ENCODE measurements around the gene SIPA1.
"Not testable (repeated sequence)": the region's sequence is repeated elsewhere in the genome, so short reads cannot be mapped to it uniquely, and the experiment has no call there.

The SIPA1 gene

DNA sequence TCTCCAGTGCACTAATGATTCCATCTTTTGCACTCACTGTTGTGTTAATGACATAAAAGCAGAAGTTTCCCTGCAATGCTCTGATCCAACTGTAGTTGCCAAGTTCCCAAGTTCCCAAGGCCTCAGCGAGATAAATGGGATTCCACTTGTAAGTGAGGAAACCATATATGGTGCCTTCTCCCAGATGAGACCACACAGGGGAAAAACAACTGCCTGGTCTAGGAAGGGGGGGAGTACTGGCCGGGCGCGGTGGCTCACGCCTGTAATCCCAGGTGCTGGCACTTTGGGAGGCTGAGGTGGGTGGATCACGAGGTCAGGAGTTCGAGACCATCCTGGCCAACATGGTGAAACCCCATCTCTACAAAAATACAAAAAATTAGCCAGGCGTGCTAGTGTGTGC lies 48.1 kb downstream of the SIPA1 start:
- Histone ChIP-seq H3K27ac (ENCODE audit: low read depth in 2 of 2, low read length in 2 of 2) (no peak overlapping the region), H3K9me3 (ENCODE audit: control insufficient read depth in 2 of 2, low read length in 2 of 2) (no peaks in the 10 kb centered on the region), H3K27me3 (ENCODE audit: control insufficient read depth in 2 of 2, insufficient read depth in 2 of 2, low read length in 2 of 2) (no peaks in the 10 kb centered on the region), H3K4me1 (ENCODE audit: control insufficient read depth in 2 of 2, insufficient read depth in 2 of 2, low read length in 2 of 2) (no peaks in the 10 kb centered on the region), H3K4me3 (ENCODE audit: low read length in 2 of 2) (no peak overlapping the region), H3K36me3 (ENCODE audit: control insufficient read depth in 2 of 2, insufficient read depth in 2 of 2, low read length in 2 of 2) (no peaks in the 10 kb centered on the region), H3K9ac (ENCODE audit: low read depth in 1 of 2, low read length in 2 of 2) (no peak overlapping the region)

DNA sequence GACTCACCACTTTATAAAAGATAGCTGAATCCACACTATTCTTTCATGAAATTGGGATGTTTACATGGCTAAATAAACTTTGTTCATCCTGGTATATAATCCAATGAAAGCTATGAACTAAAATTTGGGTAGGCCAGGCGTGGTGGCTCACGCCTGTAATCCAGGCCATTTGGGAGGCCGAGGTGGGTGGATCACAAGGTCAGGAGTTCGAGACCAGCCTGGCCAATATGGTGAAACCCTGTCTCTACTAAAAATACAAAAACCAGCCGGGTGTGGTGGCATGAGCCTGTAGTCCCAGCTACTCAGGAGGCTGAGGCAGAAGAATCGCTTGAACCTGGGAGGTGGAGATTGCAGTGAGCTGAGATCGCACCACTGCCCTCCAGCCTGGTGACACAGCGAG lies 53.9 kb downstream of the SIPA1 start:
- H3K27me3 ChIP-seq (ENCODE audit: control insufficient read depth in 2 of 2, insufficient read depth in 2 of 2, low read length in 2 of 2); H3K4me1 ChIP-seq (ENCODE audit: control insufficient read depth in 2 of 2, insufficient read depth in 2 of 2, low read length in 2 of 2); H3K9me3 ChIP-seq (ENCODE audit: control insufficient read depth in 2 of 2, low read length in 2 of 2); H3K27ac ChIP-seq (ENCODE audit: low read depth in 2 of 2, low read length in 2 of 2); H3K36me3 ChIP-seq (ENCODE audit: control insufficient read depth in 2 of 2, insufficient read depth in 2 of 2, low read length in 2 of 2); H3K9ac ChIP-seq (ENCODE audit: low read depth in 1 of 2, low read length in 2 of 2); H3K4me3 ChIP-seq (ENCODE audit: low read length in 2 of 2): not testable (repeated sequence)

DNA sequence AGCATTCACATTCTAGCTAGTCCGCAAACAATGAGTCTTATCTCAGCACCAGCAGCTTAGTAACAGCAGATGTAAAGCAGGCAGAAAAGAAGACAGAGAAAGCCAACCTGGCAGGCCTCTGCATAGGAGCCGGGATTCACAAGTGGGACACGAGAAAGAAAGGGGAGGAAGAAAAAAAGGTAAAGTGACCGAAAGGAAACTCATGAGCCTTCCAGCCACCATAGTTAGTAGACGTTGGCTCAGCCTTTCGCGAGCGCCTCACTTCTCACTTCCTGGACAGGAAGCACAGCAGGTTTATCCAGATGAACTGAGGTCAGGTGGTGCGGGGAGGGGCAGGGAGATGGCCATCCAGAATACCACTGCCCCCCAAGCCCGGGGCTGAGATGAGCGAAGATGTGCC lies 54.5 kb downstream of the SIPA1 start:
- Histone ChIP-seq H3K36me3 (ENCODE audit: control insufficient read depth in 2 of 2, insufficient read depth in 2 of 2, low read length in 2 of 2) (no peaks in the 10 kb centered on the region), H3K27me3 (ENCODE audit: control insufficient read depth in 2 of 2, insufficient read depth in 2 of 2, low read length in 2 of 2) (no peaks in the 10 kb centered on the region), H3K4me3 (ENCODE audit: low read length in 2 of 2) (peak overlapping the region in 1 of 2 donors; percentile 45), H3K4me1 (ENCODE audit: control insufficient read depth in 2 of 2, insufficient read depth in 2 of 2, low read length in 2 of 2) (peaks cover 4 to 10% of the 10 kb centered on the region in 2 donors), H3K27ac (ENCODE audit: low read depth in 2 of 2, low read length in 2 of 2) (no peak overlapping the region), H3K9ac (ENCODE audit: low read depth in 1 of 2, low read length in 2 of 2) (no peak overlapping the region), H3K9me3 (ENCODE audit: control insufficient read depth in 2 of 2, low read length in 2 of 2) (no peaks in the 10 kb centered on the region)

DNA sequence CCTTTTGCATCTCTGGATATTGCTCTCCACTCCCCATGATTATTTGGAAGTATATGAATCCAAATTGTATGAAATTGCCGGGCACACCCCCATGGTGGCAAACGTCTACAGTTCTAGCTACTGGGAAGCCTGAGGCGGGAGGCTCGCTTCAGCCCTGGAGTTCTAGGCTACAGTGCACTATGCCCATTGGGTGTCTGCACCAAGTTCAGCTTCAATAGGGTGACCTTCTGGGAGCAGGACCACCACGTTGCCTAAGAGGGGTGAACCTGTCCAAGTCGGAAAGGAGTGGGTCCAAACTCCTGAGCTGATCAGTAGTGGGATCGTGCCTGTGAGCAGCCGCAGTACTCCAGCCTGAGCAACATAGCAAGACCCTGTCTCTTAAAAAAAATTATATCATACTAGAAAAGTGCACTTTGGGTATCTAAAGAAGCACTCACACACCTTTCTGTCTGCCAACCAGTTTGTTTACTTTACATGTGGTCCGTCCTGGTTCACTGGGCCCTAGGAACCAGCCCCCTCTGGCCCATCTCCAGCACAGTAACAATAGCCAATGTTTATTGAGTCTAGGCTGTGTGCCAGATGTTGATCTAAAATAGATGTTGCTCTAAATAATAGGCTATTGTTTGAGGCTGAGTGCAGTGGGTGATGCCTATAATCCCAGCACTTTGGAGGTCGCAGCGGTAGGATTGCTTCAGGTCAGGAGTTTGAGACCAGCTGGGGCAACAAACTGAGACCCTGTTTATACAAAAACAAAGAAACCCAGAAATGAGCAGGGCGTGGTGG lies 57.7 kb downstream of the SIPA1 start:
- no peaks in the 10 kb centered on the region for H3K27me3 ChIP-seq (ENCODE audit: control insufficient read depth in 2 of 2, insufficient read depth in 2 of 2, low read length in 2 of 2)
- H3K27ac ChIP-seq (ENCODE audit: low read depth in 2 of 2, low read length in 2 of 2) = peak overlapping the region; percentile 32 to 60
- peak overlapping the region; percentile 14 to 42 for H3K9ac ChIP-seq (ENCODE audit: low read depth in 1 of 2, low read length in 2 of 2)
- H3K4me1 ChIP-seq (ENCODE audit: control insufficient read depth in 2 of 2, insufficient read depth in 2 of 2, low read length in 2 of 2) = peaks cover 4 to 10% of the 10 kb centered on the region in 2 donors
- H3K36me3 ChIP-seq (ENCODE audit: control insufficient read depth in 2 of 2, insufficient read depth in 2 of 2, low read length in 2 of 2) = no peaks in the 10 kb centered on the region
- H3K9me3 ChIP-seq (ENCODE audit: control insufficient read depth in 2 of 2, low read length in 2 of 2) = no peaks in the 10 kb centered on the region
- no peak overlapping the region for H3K4me3 ChIP-seq (ENCODE audit: low read length in 2 of 2)

DNA sequence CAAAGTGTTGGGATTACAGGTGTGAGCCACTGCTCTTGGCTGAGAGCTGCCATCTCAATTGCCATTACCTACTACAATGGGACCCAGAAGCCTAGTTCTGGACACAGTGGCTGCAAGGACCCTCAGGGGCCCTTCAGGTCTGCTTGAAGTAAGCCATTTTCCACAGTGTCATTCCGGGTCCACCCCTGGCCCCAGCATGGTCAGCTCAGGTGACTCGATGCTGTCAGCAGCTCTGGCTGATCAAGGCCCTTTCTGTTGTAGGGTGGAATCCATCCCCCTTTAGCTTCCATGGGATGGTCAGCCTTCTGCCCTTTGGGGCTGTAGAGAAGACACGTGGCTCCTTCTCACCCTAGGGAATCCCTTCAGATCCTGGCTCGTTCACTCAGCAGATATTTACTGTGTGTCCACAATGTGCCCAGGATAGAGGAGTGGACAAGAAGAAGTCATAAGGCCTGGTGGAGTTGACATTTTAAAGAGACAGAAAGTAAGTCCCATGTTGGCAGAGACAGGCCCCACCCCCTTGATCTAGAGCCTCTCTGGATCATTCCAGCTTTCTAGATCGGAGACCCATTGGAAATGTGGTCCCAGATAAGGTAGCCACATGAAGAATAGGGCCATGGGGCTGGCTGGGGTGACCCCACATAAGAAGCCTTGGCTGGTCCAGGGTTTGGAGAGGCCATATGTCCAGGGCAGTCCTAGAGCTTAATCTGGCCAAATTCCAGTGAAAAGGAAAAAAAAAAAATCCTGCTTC lies 59.1 kb downstream of the SIPA1 start:
- Histone ChIP-seq H3K27ac (ENCODE audit: low read depth in 2 of 2, low read length in 2 of 2) (no peak overlapping the region), H3K4me3 (ENCODE audit: low read length in 2 of 2) (no peak overlapping the region), H3K27me3 (ENCODE audit: control insufficient read depth in 2 of 2, insufficient read depth in 2 of 2, low read length in 2 of 2) (no peaks in the 10 kb centered on the region), H3K4me1 (ENCODE audit: control insufficient read depth in 2 of 2, insufficient read depth in 2 of 2, low read length in 2 of 2) (peaks cover 4 to 10% of the 10 kb centered on the region in 2 donors), H3K36me3 (ENCODE audit: control insufficient read depth in 2 of 2, insufficient read depth in 2 of 2, low read length in 2 of 2) (no peaks in the 10 kb centered on the region), H3K9ac (ENCODE audit: low read depth in 1 of 2, low read length in 2 of 2) (no peak overlapping the region), H3K9me3 (ENCODE audit: control insufficient read depth in 2 of 2, low read length in 2 of 2) (no peaks in the 10 kb centered on the region)

DNA sequence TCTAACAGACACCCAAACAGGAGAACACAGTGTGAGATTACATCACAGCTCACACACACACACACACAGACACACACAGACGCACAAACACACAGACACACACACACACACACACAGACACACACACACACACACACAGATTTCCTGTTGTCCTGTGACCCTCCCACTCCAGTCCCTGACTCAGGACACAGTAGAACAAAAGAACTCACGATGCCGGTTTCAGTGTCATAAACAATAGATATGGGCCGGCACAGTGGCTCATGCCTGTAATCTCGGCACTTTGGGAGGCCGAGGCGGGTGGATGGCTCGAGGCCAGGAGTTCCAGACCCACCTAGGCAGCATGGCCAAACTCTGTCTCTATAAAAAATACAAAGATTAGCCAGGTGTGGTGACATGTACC lies 60.3 kb downstream of the SIPA1 start:
- no peak overlapping the region for H3K27ac ChIP-seq (ENCODE audit: low read depth in 2 of 2, low read length in 2 of 2)

DNA sequence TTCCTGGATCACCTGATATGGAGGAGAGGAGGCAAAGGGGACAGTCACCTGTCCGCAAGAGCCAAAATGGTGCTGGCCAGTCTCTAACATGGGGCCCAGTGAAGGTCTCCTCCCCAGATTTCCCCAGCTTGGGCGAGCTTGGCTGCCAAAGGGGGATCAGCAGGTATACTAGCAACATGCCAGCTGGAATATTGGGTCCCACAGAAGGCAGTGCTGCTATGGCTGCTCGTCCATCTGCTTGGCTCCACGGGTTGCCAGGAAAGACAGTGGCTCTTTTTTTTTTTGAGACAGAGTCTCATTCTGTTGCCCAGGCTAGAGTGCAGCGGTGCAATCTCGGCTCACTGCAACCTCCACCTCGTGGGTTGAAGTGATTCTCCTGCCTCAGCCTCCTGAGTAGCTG lies 61.4 kb downstream of the SIPA1 start:
- H3K36me3 ChIP-seq (ENCODE audit: control insufficient read depth in 2 of 2, insufficient read depth in 2 of 2, low read length in 2 of 2) = no peaks in the 10 kb centered on the region
- no peaks in the 10 kb centered on the region for H3K27me3 ChIP-seq (ENCODE audit: control insufficient read depth in 2 of 2, insufficient read depth in 2 of 2, low read length in 2 of 2)
- no peak overlapping the region for H3K4me3 ChIP-seq (ENCODE audit: low read length in 2 of 2)
- H3K9me3 ChIP-seq (ENCODE audit: control insufficient read depth in 2 of 2, low read length in 2 of 2) = no peaks in the 10 kb centered on the region
- H3K9ac ChIP-seq (ENCODE audit: low read depth in 1 of 2, low read length in 2 of 2) = no peak overlapping the region
- peaks cover 4 to 5% of the 10 kb centered on the region in 2 donors for H3K4me1 ChIP-seq (ENCODE audit: control insufficient read depth in 2 of 2, insufficient read depth in 2 of 2, low read length in 2 of 2)
- H3K27ac ChIP-seq (ENCODE audit: low read depth in 2 of 2, low read length in 2 of 2) = no peak overlapping the region

More for the DNA sequence above, 60.3 kb downstream of the SIPA1 start:
- Histone ChIP-seq H3K27me3 (ENCODE audit: control insufficient read depth in 2 of 2, insufficient read depth in 2 of 2, low read length in 2 of 2) (no peaks in the 10 kb centered on the region), H3K9me3 (ENCODE audit: control insufficient read depth in 2 of 2, low read length in 2 of 2) (no peaks in the 10 kb centered on the region), H3K36me3 (ENCODE audit: control insufficient read depth in 2 of 2, insufficient read depth in 2 of 2, low read length in 2 of 2) (no peaks in the 10 kb centered on the region), H3K4me1 (ENCODE audit: control insufficient read depth in 2 of 2, insufficient read depth in 2 of 2, low read length in 2 of 2) (peaks cover 4 to 7% of the 10 kb centered on the region in 2 donors), H3K4me3 (ENCODE audit: low read length in 2 of 2) (no peak overlapping the region), H3K9ac (ENCODE audit: low read depth in 1 of 2, low read length in 2 of 2) (no peak overlapping the region)

DNA sequence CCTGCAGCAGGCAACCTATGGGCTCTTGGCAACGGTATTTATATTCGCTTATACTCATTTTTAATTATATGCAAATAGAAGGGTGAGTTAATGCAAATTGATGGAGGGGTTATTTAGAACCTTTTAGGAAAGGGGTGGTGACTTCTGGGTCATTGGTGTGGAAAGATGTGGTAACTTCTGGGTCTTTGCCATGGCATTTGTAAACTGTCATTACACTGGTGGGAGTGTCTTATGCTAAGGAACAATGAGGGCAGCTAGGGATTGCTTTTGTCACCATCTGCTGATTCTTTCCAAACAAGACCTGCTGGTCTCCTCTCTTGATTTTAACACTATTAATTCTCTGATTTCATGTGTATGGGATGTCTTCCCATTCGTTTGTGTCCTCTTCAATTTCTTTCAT lies 62.5 kb downstream of the SIPA1 start:
- Histone ChIP-seq H3K4me1 (ENCODE audit: control insufficient read depth in 2 of 2, insufficient read depth in 2 of 2, low read length in 2 of 2) (peaks cover 3 to 4% of the 10 kb centered on the region in 2 donors), H3K27ac (ENCODE audit: low read depth in 2 of 2, low read length in 2 of 2) (no peak overlapping the region), H3K9ac (ENCODE audit: low read depth in 1 of 2, low read length in 2 of 2) (no peak overlapping the region), H3K36me3 (ENCODE audit: control insufficient read depth in 2 of 2, insufficient read depth in 2 of 2, low read length in 2 of 2) (no peaks in the 10 kb centered on the region), H3K27me3 (ENCODE audit: control insufficient read depth in 2 of 2, insufficient read depth in 2 of 2, low read length in 2 of 2) (no peaks in the 10 kb centered on the region), H3K9me3 (ENCODE audit: control insufficient read depth in 2 of 2, low read length in 2 of 2) (no peaks in the 10 kb centered on the region), H3K4me3 (ENCODE audit: low read length in 2 of 2) (no peak overlapping the region)
